Activated T-cell treated with anti-CD3 and anti-CD28 coated beads for 24 hours (primary cell): Measurements from ENCODE around the gene CDKN2B-AS1.
"Not testable (repeated sequence)": the region's sequence is repeated elsewhere in the genome, so short reads cannot be mapped to it uniquely, and the experiment has no call there.

ENCODE experiments used
- DNase-seq: peaks from one replicate; pipeline ENCODE4 v3.0.0-alpha.2; 2020; ENCODE audit warnings: low read depth

The CDKN2B-AS1 gene

DNA sequence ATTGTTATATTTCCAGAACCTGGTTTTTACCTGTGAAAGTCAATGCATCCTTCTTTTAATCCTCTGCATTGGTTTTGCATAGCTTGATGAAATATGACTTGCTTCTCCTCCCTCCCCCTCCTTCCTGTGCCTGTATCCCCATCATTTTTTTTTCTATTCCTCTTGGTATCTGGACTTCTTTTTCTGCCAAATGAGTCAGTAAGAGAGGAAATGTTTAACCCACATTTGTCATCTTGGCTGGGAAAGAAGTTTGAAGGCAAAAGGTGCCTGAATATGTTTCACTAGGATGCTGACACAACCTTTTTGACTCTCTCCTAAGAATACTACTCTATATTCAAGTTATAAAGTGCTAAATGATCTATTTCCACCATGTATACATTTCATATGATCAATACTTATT lies 50.0 kb downstream of the CDKN2B-AS1 start:
- DNase-seq, result no peak

DNA sequence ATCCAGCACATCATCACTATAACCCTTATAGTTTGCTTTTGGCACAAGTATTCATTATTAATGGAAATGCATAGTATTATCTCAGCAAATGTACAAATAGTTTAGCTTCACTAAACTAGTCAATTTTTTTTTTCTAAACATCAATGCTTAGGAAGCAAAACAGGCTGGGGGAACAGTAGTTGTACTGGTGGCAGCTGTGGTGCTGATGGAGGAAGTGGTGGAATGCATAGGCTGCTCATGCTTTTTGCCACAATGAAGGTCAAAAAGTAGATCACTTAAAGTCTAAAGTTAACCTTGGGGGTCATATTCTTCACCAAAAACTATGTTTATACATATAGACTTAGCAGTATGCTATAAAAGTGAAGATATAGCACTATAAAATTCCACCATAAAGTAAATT lies 50.8 kb downstream of the CDKN2B-AS1 start:
- DNase-seq, result no peak

- DNase-seq, result no peak
These were observed 51.8 kb downstream of the CDKN2B-AS1 start for GRCh38 chr9:22046243-22046885.

DNA sequence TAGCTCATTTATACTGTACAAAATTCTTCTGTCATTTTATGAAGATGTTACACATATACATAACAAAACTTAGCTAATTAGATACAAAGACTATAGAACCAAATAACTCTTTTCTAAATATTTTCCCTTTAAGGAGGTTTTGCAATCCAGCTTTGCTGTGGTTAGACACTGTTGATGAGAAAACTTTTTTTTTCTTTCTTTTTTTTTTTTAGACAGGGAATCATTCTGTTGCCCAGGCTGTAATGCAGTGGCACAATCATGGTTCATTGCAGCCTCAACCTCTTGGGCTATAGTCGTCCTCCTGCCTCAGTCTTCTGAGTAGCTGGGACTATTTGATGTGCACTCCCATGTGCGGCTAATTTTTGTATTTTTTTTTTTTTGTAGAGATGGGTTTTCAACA lies 53.0 kb downstream of the CDKN2B-AS1 start:
- no peak for DNase-seq

DNA sequence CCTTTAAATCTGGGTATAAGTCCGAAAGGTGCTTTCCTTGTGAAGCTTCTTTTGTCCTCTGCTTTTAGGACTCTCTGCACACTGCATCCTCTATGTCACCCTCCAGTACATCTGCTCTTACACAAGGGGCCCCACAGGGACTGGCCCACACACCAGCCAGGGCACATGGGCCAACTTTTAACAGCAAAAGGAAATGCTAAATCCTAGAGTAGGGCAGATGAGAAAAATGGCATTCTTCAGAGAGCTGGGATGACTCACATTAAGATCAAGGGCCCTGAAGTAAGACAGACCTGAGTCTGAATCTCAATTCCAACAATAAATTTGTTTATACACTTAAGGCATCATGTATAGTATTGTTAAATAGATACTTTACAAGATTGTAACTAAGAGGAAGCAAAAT lies 54.8 kb downstream of the CDKN2B-AS1 start:
- DNase-seq, result no peak

DNA sequence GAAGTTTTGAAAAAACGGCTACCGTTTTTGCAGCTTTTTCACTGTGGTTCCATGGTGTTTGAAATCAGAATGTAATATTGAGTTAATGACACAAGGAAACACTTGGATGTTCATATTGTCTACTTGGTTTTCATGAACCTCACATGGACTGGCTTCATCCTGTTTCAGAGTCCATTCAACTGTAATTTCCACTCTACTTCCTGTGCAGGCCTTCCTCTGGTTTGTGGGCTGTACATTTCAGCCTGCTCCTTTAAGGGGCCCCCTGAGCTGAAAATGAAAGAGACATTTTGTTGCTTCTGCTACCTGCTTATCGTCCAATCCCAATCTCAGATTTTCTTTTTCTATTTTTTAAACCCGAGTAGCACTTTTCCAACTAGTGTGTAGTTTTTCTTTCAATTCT lies 56.3 kb downstream of the CDKN2B-AS1 start:
- DNase-seq, result no peak

GRCh38 chr9:22052376-22052945 lies 57.9 kb downstream of the CDKN2B-AS1 start:
- peak; percentile 41 for DNase-seq

- DNase-seq, result no peak
These were observed 58.6 kb downstream of the CDKN2B-AS1 start for GRCh38 chr9:22053178-22053577.

- DNase-seq, result no peak
These were observed 59.5 kb downstream of the CDKN2B-AS1 start for GRCh38 chr9:22054076-22054475.

- no peak for DNase-seq
These were observed 59.9 kb downstream of the CDKN2B-AS1 start for GRCh38 chr9:22054529-22054928.

GRCh38 chr9:22055090-22055489 lies 60.5 kb downstream of the CDKN2B-AS1 start:
- DNase-seq, result no peak

- DNase-seq, result no peak
These were observed 61.8 kb downstream of the CDKN2B-AS1 start for GRCh38 chr9:22056402-22056801.

DNA sequence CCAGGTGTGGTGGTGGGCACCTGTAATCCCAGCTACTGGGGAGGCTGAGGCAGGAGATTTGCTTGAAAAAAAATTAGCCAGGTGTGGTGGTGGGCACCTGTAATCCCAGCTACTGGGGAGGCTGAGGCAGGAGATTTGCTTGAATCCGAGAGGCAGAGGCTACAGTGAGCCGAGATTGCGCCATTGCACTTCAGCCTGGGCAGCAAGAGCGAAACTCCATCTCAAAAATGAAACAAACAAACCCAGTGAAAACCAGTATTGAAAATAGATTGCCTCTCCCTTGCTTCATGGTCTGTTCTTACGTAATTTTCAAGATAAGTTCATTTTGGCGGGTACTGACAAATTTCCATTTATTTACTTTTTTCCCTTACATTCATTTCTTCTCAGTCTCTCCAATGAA lies 63.4 kb downstream of the CDKN2B-AS1 start:
- DNase-seq, result not testable (repeated sequence)

DNA sequence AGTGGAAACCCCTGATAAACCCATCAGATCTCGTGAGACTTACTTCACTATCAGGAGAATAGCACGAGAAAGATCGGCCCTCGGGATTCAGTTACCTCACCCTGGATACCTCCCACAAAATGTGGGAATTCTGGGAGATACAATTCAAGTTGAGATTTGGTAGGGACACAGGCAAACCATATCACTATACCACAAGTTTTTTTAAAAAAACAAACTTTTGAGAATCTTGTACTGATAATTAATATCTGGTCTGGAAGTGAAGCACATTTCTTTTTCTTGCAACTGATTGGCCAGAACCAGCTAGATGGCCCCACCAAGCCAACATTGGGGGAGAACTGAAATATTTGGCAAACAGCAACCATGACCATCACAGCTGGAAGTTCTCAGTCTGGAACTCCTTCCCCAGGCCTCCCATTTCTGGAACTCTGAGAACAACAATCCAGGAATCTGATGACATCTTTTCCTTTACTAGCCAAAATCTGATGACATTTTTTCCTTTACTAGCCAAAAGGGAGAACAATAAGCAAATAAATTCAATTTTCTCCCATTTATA lies 66.3 kb downstream of the CDKN2B-AS1 start:
- no peak for DNase-seq

DNA sequence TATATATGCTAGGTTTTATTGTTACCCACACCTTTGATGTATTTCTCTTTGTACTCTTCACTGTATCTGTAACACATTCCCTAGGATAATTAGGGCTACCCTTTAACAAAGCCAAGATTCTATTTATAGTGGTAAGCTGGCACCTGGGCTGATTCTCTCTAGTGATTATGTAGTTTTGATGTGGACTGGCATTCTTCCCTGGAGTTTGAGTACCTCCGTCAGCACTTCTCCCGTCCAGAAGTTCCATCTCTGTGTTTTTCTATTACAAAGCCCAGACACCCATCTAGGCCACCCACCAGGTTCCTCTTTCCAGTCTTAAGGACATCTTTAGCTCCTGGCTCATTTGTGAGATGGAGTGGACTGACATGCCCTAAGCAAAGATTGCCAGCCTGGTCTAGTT lies 70.4 kb downstream of the CDKN2B-AS1 start:
- no peak for DNase-seq

DNA sequence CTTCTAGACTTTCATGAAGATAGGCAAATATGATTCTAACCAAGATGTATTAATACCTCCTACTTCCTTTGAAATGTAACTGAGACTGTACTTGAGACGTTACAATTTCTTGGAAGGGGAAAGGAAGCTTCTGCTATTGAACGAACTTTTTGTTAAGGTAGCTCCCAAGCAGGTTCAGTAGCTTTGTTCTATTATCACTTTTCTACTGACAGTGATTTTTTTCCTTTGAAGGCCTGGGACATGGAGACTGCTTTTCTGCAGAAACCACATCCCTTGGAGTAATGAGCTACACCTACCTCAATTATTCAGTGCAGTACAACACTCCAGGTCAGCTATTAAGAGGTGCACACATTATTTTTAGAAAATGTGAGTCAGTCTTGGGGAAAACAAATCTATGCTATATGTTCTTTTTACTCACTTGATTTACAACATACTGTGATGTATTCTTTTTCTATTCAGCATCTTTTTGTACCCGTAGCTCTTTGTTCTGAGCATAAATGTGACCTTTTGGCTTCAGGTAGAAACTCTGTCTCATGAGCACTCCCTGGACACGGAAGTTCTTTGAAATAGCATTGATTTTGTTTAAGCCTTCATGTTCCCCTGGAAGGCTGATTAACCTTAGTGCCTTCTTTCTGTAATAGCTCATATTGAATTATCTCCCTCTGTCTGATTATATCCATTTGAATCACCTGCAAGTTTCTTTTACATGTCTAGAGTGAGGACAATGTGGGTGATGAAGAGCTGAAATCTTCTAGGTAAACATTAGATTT lies 71.0 kb downstream of the CDKN2B-AS1 start:
- DNase-seq, result no peak

GRCh38 chr9:22067196-22067595 lies 72.6 kb downstream of the CDKN2B-AS1 start:
- no peak for DNase-seq

DNA sequence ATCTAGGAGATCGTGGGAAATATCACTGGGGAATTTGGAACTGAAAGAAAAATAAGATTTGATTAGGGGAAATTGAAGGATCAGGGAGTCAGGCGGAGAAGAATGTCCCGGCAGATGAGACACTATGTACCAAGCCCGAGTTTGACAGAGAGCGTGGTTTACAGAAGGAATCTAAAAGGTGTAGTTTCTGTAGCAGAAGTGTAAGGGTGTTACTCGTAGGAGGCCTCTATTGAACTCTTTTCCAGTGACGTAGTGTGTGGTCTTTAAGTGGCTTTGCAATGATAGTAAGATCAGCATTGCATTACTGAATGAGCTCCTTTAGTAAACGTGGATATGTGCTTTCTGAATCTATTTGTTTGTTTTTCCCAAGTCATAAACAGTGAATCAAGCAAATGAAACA lies 73.8 kb downstream of the CDKN2B-AS1 start:
- DNase-seq, result no peak

GRCh38 chr9:22073349-22073748 lies 78.8 kb downstream of the CDKN2B-AS1 start:
- DNase-seq, result no peak

DNA sequence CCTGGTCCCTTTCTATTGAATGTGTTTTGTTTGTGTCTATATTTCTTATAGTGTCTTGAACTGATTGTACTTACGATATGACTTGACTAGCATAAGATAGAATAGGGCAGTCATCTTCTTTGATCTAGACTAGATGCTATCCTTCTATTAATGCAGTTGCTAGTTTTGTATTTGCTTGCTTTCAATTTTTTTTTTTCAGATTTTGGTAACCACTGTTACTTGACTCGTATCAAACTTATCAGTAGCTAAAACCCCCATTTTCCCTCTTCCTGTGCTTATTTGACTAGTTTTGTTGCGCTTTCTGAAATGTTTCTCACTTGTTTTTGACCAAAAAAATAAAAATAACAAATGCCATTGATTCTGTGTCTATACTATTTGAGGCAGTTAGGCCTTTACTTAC lies 83.5 kb downstream of the CDKN2B-AS1 start:
- no peak for DNase-seq

DNA sequence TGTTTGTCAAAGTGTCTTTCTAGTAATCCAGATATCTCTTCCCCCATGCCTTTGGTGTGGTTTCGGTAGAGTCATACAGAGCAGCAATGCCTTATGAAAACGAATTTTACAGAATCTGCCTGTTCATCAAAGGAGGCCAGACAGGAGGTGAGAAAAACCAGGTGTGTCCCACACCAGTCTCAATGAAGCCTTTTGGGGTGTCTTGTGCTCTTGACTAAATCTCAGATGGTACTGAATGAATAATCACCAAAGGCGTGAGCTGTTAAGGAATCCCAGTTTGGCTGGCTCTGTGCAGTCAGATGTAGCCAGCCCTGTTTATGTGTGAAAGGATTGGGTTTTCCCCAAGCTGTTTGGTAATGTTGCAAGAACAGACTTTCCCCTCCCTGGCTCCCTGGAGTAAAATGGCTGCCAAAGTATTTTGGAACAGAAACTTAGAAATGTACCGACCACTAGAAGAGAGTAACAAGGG lies 85.3 kb downstream of the CDKN2B-AS1 start:
- DNase-seq, result peak; percentile 48

GRCh38 chr9:22084336-22085035 lies 89.9 kb downstream of the CDKN2B-AS1 start:
- no peak for DNase-seq
